Ovary (tissue), 3 donors: ENCODE data around the gene CHN2.

ENCODE experiments used
- CTCF ChIP-seq, 3 donors: fragments of 450-650 bp in 2 of 3; fragments of 200-600 bp in 1 of 3; IDR thresholded peaks; one replicate each; pipeline versions ENCODE4 v1.5.1 to v1.8.0; 2016 to 2022; ENCODE audit warnings: antibody characterized with exemption in 3 of 3, mild to moderate bottlenecking in 1 of 3
- EP300 ChIP-seq: sonication (generic); formaldehyde crosslinking; IDR thresholded peaks from one replicate; pipeline ENCODE4 v1.6.1; 2017; ENCODE audit warnings: antibody characterized with exemption
- POLR2A ChIP-seq: fragments of 450-650 bp; IDR thresholded peaks from one replicate; pipeline ENCODE4 v1.6.1; 2017; ENCODE audit warnings: antibody characterized with exemption, mild to moderate bottlenecking, moderate library complexity
- donor health status: DM: no; HTN: no; CAD: no.

- TF ChIP-seq CTCF (IDR thresholded peaks at IDR 0.05) (no peak), POLR2A (no peak), EP300 (no peak)
Measured at GRCh38 chr7:29158795-29159423, 35.7 kb upstream of the CHN2 start.
